GM18502 (cell line): ENCODE results near the gene PCDHGA5.
"Not testable (repeated sequence)": the region's sequence is repeated elsewhere in the genome, so short reads cannot be mapped to it uniquely, and the experiment has no call there.

Source experiments
- ATAC-seq: cut with Tn5 transposase; IDR thresholded peaks from one replicate; pipeline ENCODE4 v1.9.1; 2021; ENCODE audit warnings: mild to moderate bottlenecking; ENCODE audit not compliant: unreplicated experiment, poor library complexity

Gene PCDHGA5

GRCh38 chr5:141411575-141411974 lies 47.6 kb downstream of the PCDHGA5 start:
- ATAC-seq = no peak

GRCh38 chr5:141412854-141413539 lies 49.0 kb downstream of the PCDHGA5 start, which contains the start of gene PCDHGA10:
Gene PCDHGA10 (plus strand): TSS chr5:141412987. CDS start chr5:141413176, 189 bp downstream.
- ATAC-seq = peak; percentile 77

- ATAC-seq = peak; percentile 36
These were observed 49.6 kb downstream of the PCDHGA5 start for GRCh38 chr5:141413540-141414069.

- ATAC-seq = not testable (repeated sequence)
These were observed 50.7 kb downstream of the PCDHGA5 start for GRCh38 chr5:141414548-141415274.

- ATAC-seq = not testable (repeated sequence)
These were observed 51.3 kb downstream of the PCDHGA5 start for GRCh38 chr5:141415275-141415618.
